H1 (cell line): ENCODE measurements around the gene LNX2. TPM values are rescaled to one million over a fixed set of nuclear protein-coding genes. Genes with fewer than 3 reads are reported as not detected.

Experiments
- BCL11A ChIP-seq, 2 experiments: IDR thresholded peaks; one replicate each; pipeline ENCODE4 v1.6.1; 2011; ENCODE audit warnings: low read depth in 2 of 2, low read length in 2 of 2, mild to moderate bottlenecking in 2 of 2
- EZH2 ChIP-seq: fragments of 200-600 bp; sonication (generic); IDR thresholded peaks from 2 replicates; pipeline ENCODE4 v1.7.1; 2012; ENCODE audit warnings: low read depth, mild to moderate bottlenecking, moderate library complexity, low read length, inconsistent platforms; ENCODE audit not compliant: severe bottlenecking
- RBBP5 ChIP-seq: IDR thresholded peaks from 2 replicates; pipeline ENCODE4 v1.7.1; 2012; ENCODE audit warnings: low read depth, mild to moderate bottlenecking, inconsistent platforms, low read length, moderate library complexity, borderline replicate concordance
- polyA plus RNA-seq, 7 experiments: library from polyadenylated mRNA; depleted of rRNA in 3 of 7; stranded (reverse) in 5 of 7; unstranded in 2 of 7; fragments of >200 nt in 5 of 7; fragments of 200-250 nt in 2 of 7; gene quantifications; 1 replicate in 5 of 7; 2 replicates in 1 of 7; 4 replicates in 1 of 7; pipeline versions ENCODE4 v1.2.1 to v1.2.3, GENCODE V29; 2011 to 2013; ENCODE audit warnings: missing spikeins in 2 of 7, mixed read lengths in 2 of 7
- total RNA-seq: library from RNA; stranded (reverse); fragmentation: NEBNext Ultra II Directional; extraction: Animal tissue kit (Norgen Biotek cat#: 25700); gene quantifications from 2 replicates; pipeline ENCODE4 v1.2.1, GENCODE V29; 2021
- TF ChIP-seq, protein P1 (sequence below): fragments of 300-600 bp; sonication (generic); IDR thresholded peaks from 2 replicates; pipeline ENCODE4 v1.7.1; 2012; ENCODE audit warnings: low read length, moderate library complexity, mild to moderate bottlenecking, inconsistent platforms; ENCODE audit not compliant: insufficient replicate concordance

LNX2 gene
- total and polyA plus RNA-seq, 2 of the 8 experiments (the other 6 are each of a cell fraction or from before 2014, with no cell fraction given) = 6.4 to 13.9 TPM

DNA sequence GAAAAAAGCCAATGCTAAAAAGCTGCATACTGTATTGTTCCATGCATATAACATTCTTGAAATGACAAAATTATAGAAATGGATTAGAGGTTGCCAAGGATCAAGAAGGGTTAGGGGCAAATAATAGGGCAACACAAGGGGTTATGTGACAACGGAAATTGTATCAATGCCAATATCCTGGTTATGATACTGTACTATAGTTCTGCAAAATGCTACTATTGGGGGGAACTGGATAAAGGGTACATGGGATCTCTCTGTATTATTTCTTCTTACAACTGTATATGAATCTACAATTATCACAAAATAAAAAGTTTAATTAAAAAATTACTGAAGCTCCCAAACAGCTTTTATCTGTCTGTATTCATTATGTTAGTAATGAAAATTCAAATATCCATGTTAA is 31.9 kb downstream of the LNX2 start (continued):
- TF ChIP-seq, protein P1, sequence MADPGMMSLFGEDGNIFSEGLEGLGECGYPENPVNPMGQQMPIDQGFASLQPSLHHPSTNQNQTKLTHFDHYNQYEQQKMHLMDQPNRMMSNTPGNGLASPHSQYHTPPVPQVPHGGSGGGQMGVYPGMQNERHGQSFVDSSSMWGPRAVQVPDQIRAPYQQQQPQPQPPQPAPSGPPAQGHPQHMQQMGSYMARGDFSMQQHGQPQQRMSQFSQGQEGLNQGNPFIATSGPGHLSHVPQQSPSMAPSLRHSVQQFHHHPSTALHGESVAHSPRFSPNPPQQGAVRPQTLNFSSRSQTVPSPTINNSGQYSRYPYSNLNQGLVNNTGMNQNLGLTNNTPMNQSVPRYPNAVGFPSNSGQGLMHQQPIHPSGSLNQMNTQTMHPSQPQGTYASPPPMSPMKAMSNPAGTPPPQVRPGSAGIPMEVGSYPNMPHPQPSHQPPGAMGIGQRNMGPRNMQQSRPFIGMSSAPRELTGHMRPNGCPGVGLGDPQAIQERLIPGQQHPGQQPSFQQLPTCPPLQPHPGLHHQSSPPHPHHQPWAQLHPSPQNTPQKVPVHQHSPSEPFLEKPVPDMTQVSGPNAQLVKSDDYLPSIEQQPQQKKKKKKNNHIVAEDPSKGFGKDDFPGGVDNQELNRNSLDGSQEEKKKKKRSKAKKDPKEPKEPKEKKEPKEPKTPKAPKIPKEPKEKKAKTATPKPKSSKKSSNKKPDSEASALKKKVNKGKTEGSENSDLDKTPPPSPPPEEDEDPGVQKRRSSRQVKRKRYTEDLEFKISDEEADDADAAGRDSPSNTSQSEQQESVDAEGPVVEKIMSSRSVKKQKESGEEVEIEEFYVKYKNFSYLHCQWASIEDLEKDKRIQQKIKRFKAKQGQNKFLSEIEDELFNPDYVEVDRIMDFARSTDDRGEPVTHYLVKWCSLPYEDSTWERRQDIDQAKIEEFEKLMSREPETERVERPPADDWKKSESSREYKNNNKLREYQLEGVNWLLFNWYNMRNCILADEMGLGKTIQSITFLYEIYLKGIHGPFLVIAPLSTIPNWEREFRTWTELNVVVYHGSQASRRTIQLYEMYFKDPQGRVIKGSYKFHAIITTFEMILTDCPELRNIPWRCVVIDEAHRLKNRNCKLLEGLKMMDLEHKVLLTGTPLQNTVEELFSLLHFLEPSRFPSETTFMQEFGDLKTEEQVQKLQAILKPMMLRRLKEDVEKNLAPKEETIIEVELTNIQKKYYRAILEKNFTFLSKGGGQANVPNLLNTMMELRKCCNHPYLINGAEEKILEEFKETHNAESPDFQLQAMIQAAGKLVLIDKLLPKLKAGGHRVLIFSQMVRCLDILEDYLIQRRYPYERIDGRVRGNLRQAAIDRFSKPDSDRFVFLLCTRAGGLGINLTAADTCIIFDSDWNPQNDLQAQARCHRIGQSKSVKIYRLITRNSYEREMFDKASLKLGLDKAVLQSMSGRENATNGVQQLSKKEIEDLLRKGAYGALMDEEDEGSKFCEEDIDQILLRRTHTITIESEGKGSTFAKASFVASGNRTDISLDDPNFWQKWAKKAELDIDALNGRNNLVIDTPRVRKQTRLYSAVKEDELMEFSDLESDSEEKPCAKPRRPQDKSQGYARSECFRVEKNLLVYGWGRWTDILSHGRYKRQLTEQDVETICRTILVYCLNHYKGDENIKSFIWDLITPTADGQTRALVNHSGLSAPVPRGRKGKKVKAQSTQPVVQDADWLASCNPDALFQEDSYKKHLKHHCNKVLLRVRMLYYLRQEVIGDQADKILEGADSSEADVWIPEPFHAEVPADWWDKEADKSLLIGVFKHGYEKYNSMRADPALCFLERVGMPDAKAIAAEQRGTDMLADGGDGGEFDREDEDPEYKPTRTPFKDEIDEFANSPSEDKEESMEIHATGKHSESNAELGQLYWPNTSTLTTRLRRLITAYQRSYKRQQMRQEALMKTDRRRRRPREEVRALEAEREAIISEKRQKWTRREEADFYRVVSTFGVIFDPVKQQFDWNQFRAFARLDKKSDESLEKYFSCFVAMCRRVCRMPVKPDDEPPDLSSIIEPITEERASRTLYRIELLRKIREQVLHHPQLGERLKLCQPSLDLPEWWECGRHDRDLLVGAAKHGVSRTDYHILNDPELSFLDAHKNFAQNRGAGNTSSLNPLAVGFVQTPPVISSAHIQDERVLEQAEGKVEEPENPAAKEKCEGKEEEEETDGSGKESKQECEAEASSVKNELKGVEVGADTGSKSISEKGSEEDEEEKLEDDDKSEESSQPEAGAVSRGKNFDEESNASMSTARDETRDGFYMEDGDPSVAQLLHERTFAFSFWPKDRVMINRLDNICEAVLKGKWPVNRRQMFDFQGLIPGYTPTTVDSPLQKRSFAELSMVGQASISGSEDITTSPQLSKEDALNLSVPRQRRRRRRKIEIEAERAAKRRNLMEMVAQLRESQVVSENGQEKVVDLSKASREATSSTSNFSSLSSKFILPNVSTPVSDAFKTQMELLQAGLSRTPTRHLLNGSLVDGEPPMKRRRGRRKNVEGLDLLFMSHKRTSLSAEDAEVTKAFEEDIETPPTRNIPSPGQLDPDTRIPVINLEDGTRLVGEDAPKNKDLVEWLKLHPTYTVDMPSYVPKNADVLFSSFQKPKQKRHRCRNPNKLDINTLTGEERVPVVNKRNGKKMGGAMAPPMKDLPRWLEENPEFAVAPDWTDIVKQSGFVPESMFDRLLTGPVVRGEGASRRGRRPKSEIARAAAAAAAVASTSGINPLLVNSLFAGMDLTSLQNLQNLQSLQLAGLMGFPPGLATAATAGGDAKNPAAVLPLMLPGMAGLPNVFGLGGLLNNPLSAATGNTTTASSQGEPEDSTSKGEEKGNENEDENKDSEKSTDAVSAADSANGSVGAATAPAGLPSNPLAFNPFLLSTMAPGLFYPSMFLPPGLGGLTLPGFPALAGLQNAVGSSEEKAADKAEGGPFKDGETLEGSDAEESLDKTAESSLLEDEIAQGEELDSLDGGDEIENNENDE = no peak
- no peak for TF ChIP-seq EZH2
- no peak for TF ChIP-seq RBBP5
- TF ChIP-seq BCL11A (IDR thresholded peaks at IDR 0.05; ENCODE audit: low read depth in 2 of 2, low read length in 2 of 2) = no peak
